Hematopoietic multipotent progenitor cell treated with erythropoietin and hydrocortisone succinate and interleukin-3 and kit ligand, for 4 days (in vitro differentiated cells): ENCODE results near the gene PES1.
A peak's percentile ranks its signal among the peaks of the same experiment; 100 is the strongest.
"Not testable (repeated sequence)": the region's sequence is repeated elsewhere in the genome, so short reads cannot be mapped to it uniquely, and the experiment has no call there.

Experiments used
- DNase-seq: peaks from one replicate; pipeline ENCODE4 v3.0.0-alpha.2; 2015

Gene PES1

DNA sequence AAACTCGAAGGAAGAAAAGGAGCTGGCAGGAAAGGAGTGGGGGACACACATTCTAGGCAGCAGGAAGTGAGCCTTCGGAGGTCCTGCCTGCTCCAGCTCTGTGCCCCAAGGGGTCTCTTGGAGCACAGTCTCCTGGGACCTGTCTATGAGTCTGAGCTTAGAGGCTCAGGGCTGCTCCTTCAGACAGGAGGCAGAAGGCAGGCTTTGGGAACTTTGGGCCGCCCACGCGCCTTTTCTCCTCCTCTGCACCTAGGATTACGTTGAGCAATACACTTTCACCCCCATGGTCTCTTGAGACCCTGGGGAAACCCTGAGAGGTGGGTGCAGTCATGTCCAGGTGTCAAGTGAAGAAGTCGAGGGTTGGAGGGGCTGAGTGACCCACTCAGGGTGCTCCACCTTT lies 16.2 kb upstream of the PES1 start:
- DNase-seq: no peak

DNA sequence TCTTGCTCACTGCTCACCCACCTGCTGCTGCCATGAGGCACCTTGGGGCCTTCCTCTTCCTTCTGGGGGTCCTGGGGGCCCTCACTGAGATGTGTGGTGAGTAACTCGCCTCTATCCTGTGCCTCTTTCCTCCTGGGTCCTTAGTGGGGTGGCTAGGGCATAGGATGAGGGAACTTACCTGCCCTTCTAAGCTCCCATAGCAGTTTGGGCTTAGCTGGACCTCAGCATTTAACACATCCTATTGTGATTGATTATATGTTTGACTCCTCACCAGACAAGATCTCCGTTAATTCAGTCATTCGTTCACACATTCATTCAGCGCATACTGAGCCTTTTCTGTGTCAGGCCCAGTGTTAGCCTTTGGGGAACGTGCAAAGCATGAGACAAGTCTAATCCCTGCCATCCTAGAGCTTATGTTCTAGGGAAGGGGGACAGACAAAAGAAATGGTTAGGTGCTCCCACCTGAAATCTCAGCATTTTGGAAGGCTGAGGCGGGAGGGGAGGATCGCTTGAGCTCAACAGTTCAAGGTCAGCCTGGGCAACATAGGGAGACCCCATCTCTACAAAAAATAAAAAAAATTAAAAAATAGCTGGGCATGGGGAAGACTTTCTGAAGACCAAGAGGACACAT lies 15.7 kb upstream of the PES1 start:
- no peak for DNase-seq

DNA sequence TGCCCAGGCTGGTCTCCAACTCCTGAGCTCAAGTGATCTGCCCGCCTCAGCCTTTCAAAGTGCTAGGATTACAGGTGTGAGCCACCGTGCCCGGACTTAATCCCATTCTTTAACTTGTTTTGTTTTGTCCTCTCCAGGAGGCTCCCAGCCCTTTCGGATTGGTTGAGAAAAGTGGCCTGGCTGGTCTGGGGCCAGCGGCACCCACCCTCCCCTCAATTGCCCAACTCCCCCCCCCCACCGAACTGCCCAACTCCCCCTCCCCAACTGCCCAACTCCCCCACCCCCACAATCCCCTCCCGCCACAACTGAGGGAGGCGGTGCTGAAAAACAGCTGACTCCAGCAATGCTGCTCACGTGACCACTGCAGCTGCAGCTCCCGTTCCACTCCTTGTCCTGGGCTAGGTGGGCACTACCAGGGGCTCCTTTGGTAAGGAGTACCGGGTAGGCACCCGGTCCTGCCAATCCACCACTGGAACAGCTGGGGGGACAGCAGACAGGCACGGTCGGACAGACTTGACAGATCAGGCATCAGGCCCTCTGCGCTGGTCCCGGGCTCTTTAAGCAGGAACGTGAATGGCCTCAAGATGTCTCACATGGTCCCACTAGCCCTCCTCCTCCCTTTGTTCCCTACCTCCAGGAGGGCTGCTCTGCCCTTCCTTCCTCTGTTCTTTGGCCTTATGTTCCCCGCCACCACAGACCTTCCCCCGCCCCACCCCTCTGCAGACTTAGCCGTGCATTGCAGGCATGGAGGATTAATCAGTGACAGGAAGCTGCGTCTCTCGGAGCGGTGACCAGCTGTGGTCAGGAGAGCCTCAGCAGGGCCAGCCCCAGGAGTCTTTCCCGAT lies 15.0 kb upstream of the PES1 start, which contains the start of gene TCN2:
TSS of gene TCN2 (plus strand) at position 720 of the 845 bp plus-strand sequence. CDS start 158 bp downstream, outside the sequence.
- peak; percentile 83 for DNase-seq

DNA sequence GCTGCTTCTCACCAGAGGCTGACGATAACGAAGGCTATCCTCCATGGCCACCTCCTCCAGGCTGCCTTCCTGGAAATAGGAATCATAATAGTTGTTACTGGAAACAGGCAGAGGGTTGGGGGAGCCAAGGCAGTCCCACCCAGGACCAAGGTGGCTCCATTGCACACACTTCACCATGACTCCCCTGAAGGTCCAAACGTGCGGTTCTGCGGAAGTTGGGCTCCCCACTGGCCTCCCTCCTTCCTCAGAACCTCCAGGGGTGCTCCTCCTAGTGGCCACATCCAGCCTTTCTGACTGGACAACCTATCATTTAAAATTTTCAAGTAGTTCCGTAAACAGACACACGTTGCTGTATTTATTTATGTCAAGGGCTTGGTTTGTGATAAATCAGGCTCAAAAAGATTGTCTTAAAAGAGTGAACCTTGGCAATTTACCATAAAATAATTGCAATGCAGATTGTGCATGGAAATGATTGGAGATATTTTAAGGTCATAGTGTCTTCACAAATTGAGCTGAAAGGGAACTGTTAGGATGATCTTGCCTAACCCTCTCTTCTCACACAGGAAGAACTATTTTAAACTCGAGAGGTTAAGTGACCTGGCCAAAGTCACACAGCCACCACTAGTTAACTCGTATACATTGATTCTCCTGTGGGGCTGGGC lies 13.9 kb upstream of the PES1 start:
- DNase-seq: peak; percentile 81

DNA sequence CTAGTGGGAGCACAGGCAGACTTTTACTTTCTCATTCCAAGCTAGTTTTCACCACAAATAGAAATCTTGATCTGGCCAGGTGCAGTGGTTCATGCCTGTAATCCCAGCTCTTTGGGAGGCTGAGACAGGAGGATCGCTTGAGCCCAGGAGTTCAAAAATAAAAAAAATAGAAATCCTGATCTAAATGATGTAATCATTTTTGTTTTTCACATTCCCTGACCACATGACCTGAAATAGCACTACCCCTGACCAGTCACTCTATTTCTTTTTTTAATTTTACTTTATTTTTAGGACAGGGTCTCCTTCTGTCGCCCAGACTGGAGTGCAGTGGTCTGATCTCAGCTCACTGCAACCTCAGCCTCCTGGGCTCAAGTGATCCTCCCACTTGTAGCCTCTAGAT lies 13.0 kb upstream of the PES1 start:
- DNase-seq: no peak

DNA sequence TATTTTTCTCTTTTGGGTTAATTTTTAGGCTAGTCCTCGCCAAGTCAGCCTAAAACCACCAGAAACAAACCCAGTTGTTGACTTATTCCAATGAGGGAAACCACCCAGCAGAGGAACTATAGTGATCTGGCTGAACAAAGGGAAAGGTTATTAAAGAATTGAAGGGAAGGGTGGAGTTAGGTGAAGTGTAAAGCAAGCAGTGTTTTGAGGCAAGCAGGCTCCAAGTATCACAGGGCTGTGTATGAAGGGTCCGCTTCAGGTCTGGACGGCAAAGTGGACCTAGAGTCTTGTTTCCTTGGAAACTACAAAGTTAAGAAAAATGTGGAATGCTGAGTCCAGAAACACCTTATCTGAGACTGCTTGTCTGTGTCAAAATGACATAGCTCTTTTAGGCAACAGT lies 12.1 kb upstream of the PES1 start:
- no peak for DNase-seq

DNA sequence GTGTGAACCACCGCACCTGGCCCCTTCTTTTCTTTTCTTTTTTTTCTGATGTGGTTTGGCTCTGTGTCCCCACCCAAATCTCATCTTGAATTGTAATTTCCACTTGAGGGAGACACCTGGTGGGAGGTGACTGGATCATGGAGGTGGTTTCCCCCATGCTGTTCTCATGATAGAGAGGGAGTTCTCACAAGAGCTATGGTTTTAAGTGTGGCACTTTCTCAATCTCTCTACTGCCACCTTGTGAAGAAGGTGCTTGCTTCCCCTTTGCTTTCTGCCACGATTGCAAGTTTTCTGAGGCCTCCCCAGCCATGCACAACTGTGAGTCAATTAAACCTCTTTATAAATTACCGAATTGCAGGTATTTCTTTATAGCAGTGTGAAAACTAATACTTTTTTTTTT lies 10.3 kb upstream of the PES1 start:
- DNase-seq: peak; percentile 78

DNA sequence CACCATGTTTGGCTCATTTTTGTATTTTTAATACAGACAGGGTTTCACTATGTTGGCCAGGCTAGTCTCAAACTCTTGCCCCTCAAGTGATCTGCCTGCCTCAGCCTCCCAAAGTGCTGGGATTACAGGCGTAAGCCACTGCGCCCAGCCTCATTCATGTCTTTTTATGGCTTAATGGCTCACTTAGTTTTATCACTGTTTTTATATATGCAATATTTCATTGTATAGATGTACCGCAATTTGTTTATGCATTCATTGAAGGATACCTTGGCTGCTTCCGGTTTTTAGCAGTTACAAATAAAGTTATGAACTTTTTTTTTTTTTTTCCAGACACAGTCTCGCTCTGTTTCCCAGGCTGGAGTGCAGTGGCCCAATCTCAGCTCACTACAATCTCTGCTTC lies 9.8 kb upstream of the PES1 start:
- DNase-seq: no peak

DNA sequence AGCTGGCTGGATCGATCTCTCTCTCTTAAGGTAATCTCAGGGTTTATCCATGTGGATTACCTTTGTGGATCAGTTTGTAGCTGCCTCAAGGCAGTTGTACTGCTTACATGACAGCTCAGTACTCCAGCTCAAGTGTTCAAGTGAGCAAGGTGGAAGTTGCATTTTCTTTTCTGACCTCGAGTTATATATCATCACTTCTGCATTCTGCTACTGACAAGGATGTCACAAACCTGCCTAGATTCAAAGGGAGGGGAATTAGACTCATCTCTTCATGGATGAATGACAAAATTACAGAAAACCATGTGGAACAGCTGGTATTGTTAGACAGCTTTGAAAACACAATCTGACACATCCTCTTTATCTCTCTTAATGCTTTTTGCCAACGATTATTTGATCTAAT lies 9.2 kb upstream of the PES1 start:
- DNase-seq: no peak

DNA sequence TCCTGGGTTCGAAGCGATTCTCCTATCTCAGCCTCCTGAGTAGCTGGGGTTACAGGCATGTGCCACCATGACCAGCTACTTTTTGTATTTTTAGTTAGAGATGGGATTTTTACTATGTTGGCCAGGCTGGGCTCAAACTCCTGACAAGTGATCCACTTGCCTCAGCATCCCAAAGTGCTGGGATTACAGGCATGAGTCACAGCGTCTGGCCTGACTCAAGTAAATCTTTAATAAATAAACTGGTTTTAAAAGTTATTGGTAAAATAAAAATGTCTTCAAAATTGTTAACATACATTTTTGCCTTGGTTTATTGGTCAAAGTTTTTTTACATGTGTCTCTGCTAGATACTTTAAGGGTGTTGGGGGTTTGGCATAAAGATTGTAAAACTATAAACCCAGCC lies 7.3 kb upstream of the PES1 start:
- no peak for DNase-seq

DNA sequence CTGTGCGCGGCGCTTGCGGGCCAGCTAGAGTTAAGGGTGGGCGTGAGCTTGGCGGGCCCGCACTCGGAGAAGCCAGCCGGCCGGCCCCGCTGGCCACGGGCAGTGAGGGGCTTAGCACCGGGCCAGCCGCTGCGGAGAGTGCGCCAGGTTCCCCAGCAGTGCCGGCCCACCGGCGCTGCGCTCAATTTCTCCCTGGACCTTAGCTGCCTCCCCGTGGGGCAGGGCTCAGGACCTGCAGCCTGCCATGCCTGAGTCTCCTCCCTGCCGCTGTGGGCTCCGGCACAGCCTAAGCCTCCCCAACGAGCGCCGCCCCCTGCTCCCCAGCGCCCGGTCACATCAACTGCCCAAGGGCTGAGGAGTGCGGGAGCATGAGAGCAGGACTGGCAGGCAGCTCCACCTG lies 5.2 kb upstream of the PES1 start:
- no peak for DNase-seq

DNA sequence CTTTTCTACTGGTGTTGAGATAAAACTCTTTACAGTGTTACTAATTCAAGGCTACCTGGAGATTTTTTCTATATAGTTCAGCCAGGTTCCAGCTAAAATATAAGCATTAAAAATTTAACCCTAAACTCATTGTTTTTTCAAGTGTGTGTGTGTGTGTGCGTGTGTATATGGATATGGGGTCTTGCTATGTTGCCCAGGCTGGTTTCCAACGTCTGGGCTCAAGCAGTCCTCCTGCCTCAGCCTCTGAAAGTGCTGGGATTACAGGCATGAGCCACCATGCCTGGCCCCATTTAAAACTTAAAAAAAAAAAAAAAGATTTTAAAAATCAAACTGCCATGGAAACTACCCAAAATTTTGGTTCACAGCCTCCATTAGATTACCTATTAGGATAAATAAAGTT lies 4.5 kb upstream of the PES1 start:
- no peak for DNase-seq

DNA sequence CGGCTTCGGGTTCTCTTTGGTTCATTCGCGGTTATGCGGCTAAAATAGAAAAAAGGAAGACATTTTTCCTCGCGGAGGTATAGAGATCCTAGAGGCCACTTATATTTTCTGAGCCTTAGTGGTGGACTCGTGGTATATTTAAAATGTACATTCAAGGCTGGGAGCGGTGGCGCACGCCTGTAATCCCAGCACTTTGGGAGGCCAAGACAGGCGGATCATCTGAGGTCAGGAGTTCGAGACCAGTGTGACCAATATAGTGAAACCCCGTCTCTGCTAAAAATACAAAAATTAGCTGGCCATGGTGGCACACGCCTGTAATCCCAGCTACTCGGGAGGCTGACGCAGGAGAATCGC lies 627 bp upstream of the PES1 start:
- DNase-seq: not testable (repeated sequence)

DNA sequence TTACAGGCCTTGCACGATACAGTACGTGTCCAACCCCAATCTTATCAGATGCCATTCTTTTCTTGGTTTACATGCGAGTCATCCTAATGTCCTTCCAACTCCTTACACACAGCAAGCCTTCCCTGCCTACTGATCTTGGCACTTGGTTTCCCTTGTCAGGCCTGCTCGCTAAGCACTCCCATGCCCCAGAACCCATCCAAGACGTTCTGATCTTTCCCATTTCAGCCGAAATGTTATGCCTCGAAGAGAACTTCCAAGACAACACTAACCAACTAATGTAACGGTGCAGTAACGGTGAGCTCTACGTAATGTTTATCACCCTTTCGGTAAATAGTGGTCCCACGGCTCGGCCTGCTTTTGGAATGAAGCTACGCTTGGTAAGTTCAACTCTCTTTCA lies 521 bp downstream of the PES1 start:
- DNase-seq: peak; percentile 45

DNA sequence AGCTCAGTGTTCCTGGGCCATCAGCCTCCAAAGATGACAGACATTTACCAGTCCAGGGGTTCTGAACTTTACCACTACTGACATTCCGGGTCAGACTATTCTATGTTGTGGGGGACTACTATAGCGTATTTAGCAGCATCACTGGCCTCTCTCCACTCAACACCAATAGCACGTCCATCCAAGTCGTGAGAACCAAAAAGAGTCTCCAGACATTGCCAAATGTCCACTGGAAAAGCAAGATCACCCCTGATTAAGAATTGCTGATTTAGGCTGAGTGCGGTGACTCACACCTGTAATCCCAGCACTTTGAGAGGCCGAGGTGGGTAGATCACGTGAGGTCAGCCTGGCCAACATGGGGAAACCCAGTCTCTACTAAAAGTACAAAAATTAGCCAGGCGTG lies 5.3 kb downstream of the PES1 start:
- DNase-seq: no peak

DNA sequence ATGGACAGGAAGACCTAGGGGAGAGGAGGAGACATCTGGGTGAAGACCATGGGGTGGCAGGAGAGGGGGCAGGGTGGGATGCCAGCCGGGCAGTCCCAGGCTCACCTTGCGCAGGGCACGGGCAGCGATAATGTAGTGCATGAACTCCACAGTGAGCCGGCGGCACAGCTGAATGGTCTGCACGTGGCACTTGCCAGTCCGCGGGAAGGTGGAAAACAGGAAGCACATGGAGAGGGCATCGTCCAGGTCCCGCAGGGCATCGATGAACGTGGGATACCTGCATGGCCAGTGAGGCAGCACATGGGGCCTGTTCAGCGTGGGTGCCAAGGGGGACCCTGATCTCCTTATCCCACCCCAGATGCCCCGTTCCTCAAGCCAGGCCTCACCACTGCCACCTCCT lies 7.3 kb downstream of the PES1 start:
- no peak for DNase-seq

DNA sequence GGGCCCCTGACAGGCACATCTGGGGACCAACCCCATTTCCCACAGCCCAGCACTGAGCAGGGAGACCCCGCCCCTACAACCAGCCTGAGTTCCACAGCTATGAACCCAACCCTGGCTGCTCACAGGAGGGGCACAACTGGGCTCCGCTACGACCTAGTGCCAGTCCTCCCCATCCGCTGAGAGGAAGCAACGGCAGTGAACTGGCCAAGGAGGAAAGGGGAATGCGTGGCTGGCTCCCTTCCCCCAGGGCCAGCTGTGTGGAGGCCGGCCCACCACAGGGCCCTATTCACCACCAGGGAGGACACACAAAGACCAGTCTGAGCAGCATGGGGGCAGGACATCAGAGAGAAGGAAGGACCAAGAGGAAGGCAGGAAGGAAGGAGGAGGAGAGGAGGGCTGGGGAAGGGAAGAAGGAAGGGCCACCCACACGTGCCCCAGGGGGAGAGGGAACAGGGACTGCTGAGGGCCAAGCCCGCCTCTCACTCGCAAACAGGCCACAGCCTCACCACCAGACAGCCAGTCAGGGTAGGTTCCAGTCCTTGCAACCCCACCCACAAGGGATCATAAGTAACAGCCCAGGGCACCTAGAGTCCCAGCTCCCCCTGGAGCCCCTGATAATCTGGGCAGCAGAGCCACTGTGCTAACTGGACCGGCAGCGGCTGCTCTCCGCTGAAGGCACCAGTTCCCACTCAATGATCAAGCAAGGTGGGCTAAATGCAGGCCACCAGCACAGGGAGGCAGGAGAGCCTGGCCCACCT lies 8.7 kb downstream of the PES1 start:
- no peak for DNase-seq

DNA sequence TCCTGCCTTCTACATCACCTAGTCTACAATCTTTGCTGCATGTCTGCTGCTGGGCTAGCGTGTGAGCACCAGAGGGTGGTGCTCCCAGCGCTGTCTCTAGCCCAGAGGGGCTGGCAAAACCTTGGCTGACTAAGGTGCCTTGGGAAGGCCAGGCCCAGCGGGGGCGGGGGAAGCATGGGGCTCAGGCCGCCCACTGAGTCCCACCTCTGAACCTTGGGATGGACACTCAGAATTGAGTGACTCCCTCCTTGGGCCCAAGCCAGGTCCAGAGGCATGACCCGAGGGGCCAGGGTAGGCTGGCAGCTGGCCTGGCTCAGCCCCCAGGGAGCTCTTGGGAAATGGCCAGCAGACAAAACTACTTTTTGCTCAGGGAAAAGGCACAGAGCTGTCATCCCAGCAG lies 9.7 kb downstream of the PES1 start:
- DNase-seq: no peak

DNA sequence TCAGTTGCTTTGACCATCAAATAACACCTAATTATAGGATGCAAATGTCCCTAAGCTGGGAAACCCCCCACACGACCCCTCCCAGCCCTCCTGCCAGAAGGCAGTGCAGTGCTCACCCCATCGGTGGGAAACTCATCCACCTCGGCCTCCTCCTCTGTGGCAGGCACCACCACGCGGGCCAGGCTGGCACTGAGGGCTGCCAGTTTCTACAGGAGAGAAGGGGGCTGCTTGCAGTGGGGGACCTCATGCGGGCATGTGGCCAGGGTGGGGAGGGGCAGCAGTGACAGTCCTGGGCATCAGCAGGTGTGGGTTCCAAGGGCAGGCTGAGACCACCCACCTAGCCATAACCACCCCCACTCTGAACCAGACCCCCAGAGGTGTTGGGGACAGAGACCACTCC lies 10.8 kb downstream of the PES1 start:
- no peak for DNase-seq

DNA sequence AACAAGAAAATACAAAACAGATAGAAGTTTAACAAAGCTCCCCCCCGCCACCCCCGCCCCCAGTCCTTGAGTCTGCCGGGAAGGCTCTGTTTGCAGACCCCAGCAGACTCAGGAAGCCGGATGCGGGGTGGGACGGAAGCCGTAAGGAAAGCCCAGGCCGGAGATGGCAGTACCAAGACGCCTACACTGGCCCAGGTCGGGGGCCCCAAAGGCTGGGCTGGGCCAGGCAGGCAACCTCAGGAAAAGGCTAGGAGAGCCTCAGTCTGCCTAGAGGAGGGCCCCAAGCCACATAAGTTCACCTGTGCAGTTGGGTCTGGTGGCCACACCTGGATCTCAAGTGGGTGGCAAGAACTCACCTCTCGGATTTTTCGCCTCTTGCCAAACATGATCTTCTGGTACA lies 13.2 kb downstream of the PES1 start:
- DNase-seq: no peak

DNA sequence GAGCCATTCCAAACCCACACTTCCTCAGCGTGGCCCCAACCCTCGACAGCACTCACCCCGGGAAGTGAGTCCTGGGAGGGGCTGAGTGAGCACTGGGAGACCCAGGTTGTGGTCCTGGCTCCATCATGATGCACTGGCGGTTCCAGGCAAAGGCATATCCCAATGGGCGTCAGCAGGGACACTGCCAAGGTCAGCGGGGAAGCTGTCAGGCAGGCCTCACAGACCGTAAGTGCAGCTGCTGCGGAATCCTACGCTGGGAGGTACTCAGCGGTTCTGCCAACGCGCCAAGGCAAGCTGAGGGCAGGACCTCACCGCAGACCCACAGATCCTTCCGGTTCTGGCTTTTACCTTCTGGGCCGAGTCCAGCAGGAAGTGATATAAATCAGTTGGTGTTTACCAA lies 15.9 kb downstream of the PES1 start:
- DNase-seq: no peak

DNA sequence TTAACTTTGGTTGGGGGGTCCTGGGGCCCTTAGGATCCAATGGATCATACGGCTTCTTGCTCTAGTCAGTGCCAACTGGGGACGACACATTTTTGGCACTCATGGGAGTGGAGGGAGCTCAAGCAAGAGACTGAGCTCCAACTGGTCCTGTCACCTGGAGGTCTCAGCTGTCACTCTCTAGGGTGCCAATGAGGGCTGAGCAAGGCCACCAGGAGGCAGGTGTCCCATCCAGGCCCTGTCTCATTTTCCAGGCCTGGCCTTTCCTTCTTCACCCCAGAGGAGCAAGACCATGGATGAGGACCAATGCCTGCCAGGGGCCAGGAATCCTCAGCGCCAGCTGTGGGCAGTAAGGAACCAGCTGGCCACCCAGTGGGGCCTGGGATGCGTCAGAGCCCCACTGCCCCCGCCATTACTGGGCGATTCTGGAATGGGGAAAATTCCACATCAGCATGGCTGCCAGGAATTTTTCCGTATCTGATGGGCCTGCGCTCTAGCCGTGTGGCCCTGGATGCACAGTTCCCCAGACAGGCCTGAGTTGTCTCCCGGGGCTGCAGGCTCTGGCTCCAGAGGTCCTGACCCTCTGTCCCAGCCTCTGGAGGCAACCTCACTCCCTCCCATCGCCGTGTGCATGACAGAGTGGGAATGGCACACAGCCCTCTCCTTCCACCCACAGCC lies 16.6 kb downstream of the PES1 start:
- DNase-seq: no peak
